Measurements from ENCODE around the gene LHFPL6. TPM values are rescaled to one million over a fixed set of nuclear protein-coding genes. Genes with fewer than 3 reads are reported as not detected.

The LHFPL6 gene
- total and polyA plus RNA-seq, 7 experiments from 2014 or later, result 0.92 TPM; not detected in 6

GRCh38 chr13:39381456-39381855 lies 221.5 kb downstream of the LHFPL6 start:
- H3K4me3 ChIP-seq (ENCODE audit: low read length), result no peak overlapping the region
- no peak overlapping the region for H3K27ac ChIP-seq (ENCODE audit: low read depth, low read length)
- peaks cover 0 to 2% (median 0%) of the 10 kb centered on the region in 11 donors for H3K9me3 Mint-ChIP-seq
- H3K36me3 ChIP-seq (ENCODE audit: control insufficient read depth in 2 of 3, insufficient read depth in 3 of 3, low read length in 3 of 3), result no peaks in the 10 kb centered on the region
- no peak overlapping the region for H3K4me3 Mint-ChIP-seq
- no peaks in the 10 kb centered on the region for H3K4me1 Mint-ChIP-seq
- ATAC-seq (no peak), DNase-seq (no peak)
- POLR2A ChIA-PET, result interaction anchor here (0.7 kb wide), 1 partner anchor 49 kb away, joined by 7 read pairs; no protein-coding TSS in a partner anchor
- peaks cover 0 to 8% (median 4%) of the 10 kb centered on the region in 5 donors for H3K27me3 Mint-ChIP-seq
- H3K27me3 ChIP-seq (ENCODE audit: control insufficient read depth in 2 of 2, insufficient read depth in 2 of 2, low read length in 2 of 2), result no peaks in the 10 kb centered on the region
- no peaks in the 10 kb centered on the region for H3K4me1 ChIP-seq (ENCODE audit: control insufficient read depth in 2 of 2, insufficient read depth in 2 of 2, low read length in 2 of 2)
- CTCF ChIA-PET, result interaction anchor here (0.6 kb wide), 1 partner anchor 182 kb away, joined by 4 read pairs; no protein-coding TSS in a partner anchor
- intact Hi-C loops (cut with micrococcal nuclease), result no loop called here
- no peaks in the 10 kb centered on the region for H3K9me3 ChIP-seq (ENCODE audit: control insufficient read depth in 2 of 3, low read length in 3 of 3)
- H3K36me3 Mint-ChIP-seq, result no peaks in the 10 kb centered on the region
- no peak overlapping the region for H3K27ac Mint-ChIP-seq

GRCh38 chr13:39379667-39380655 lies 223.0 kb downstream of the LHFPL6 start:
- intact Hi-C loops (cut with micrococcal nuclease), result no loop called here
- POLR2A ChIA-PET, result no interaction called here
- no peak overlapping the region for H3K27ac ChIP-seq (ENCODE audit: low read depth, low read length)
- H3K4me1 ChIP-seq (ENCODE audit: control insufficient read depth in 2 of 2, insufficient read depth in 2 of 2, low read length in 2 of 2), result no peaks in the 10 kb centered on the region
- H3K4me3 ChIP-seq (ENCODE audit: low read length), result no peak overlapping the region
- no peak for DNase-seq
- no peak overlapping the region for H3K27ac Mint-ChIP-seq
- H3K36me3 ChIP-seq (ENCODE audit: control insufficient read depth in 2 of 3, insufficient read depth in 3 of 3, low read length in 3 of 3), result no peaks in the 10 kb centered on the region
- H3K4me1 Mint-ChIP-seq, result no peaks in the 10 kb centered on the region
- peaks cover 0 to 2% (median 0%) of the 10 kb centered on the region in 11 donors for H3K9me3 Mint-ChIP-seq
- no peaks in the 10 kb centered on the region for H3K9me3 ChIP-seq (ENCODE audit: control insufficient read depth in 2 of 3, low read length in 3 of 3)
- H3K27me3 ChIP-seq (ENCODE audit: control insufficient read depth in 2 of 2, insufficient read depth in 2 of 2, low read length in 2 of 2), result no peaks in the 10 kb centered on the region
- H3K36me3 Mint-ChIP-seq, result no peaks in the 10 kb centered on the region
- CTCF ChIA-PET, result no interaction called here
- no peak for ATAC-seq
- peaks cover 0 to 3% (median 2%) of the 10 kb centered on the region in 5 donors for H3K27me3 Mint-ChIP-seq
- H3K4me3 Mint-ChIP-seq, result no peak overlapping the region

- Mint-ChIP-seq H3K36me3 (no peaks in the 10 kb centered on the region), H3K27ac (no peak overlapping the region)
- CTCF ChIA-PET, result no interaction called here
These were observed 223.9 kb downstream of the LHFPL6 start for GRCh38 chr13:39379118-39379517.

GRCh38 chr13:39378306-39378705 lies 224.7 kb downstream of the LHFPL6 start:
- H3K27me3 ChIP-seq (ENCODE audit: control insufficient read depth in 2 of 2, insufficient read depth in 2 of 2, low read length in 2 of 2), result no peaks in the 10 kb centered on the region
- Mint-ChIP-seq H3K4me1 (no peaks in the 10 kb centered on the region), H3K36me3 (no peaks in the 10 kb centered on the region), H3K27me3 (peaks cover 0 to 8% (median 2%) of the 10 kb centered on the region in 5 donors), H3K27ac (no peak overlapping the region), H3K9me3 (peaks cover 0 to 2% (median 0%) of the 10 kb centered on the region in 11 donors), H3K4me3 (no peak overlapping the region)
- no peaks in the 10 kb centered on the region for H3K4me1 ChIP-seq (ENCODE audit: control insufficient read depth in 2 of 2, insufficient read depth in 2 of 2, low read length in 2 of 2)
- ATAC-seq (peak; percentile 42), DNase-seq (no peak)
- H3K27ac ChIP-seq (ENCODE audit: low read depth, low read length), result no peak overlapping the region
- intact Hi-C loops (cut with micrococcal nuclease), result no loop called here
- no peak overlapping the region for H3K4me3 ChIP-seq (ENCODE audit: low read length)
- H3K36me3 ChIP-seq (ENCODE audit: control insufficient read depth in 2 of 3, insufficient read depth in 3 of 3, low read length in 3 of 3), result no peaks in the 10 kb centered on the region
- ChIA-PET POLR2A (no interaction called here), CTCF (no interaction called here)
- no peaks in the 10 kb centered on the region for H3K9me3 ChIP-seq (ENCODE audit: control insufficient read depth in 2 of 3, low read length in 3 of 3)

More at GRCh38 chr13:39379118-39379517, 223.9 kb downstream of the LHFPL6 start:
- H3K27me3 Mint-ChIP-seq, result peaks cover 0 to 4% (median 2%) of the 10 kb centered on the region in 5 donors
- H3K9me3 Mint-ChIP-seq, result peaks cover 0 to 2% (median 0%) of the 10 kb centered on the region in 11 donors
- no peak overlapping the region for H3K4me3 ChIP-seq (ENCODE audit: low read length)
- no peak overlapping the region for H3K4me3 Mint-ChIP-seq
- DNase-seq (no peak), ATAC-seq (no peak)
- intact Hi-C loops (cut with micrococcal nuclease), result no loop called here
- no peaks in the 10 kb centered on the region for H3K36me3 ChIP-seq (ENCODE audit: control insufficient read depth in 2 of 3, insufficient read depth in 3 of 3, low read length in 3 of 3)
- H3K4me1 Mint-ChIP-seq, result no peaks in the 10 kb centered on the region
- no peaks in the 10 kb centered on the region for H3K27me3 ChIP-seq (ENCODE audit: control insufficient read depth in 2 of 2, insufficient read depth in 2 of 2, low read length in 2 of 2)
- no peaks in the 10 kb centered on the region for H3K9me3 ChIP-seq (ENCODE audit: control insufficient read depth in 2 of 3, low read length in 3 of 3)
- no peaks in the 10 kb centered on the region for H3K4me1 ChIP-seq (ENCODE audit: control insufficient read depth in 2 of 2, insufficient read depth in 2 of 2, low read length in 2 of 2)
- H3K27ac ChIP-seq (ENCODE audit: low read depth, low read length), result no peak overlapping the region
- POLR2A ChIA-PET, result no interaction called here

GRCh38 chr13:39377699-39378098 lies 225.3 kb downstream of the LHFPL6 start:
- Histone ChIP-seq H3K9me3 (ENCODE audit: control insufficient read depth in 2 of 3, low read length in 3 of 3) (no peaks in the 10 kb centered on the region), H3K27me3 (ENCODE audit: control insufficient read depth in 2 of 2, insufficient read depth in 2 of 2, low read length in 2 of 2) (no peaks in the 10 kb centered on the region), H3K4me1 (ENCODE audit: control insufficient read depth in 2 of 2, insufficient read depth in 2 of 2, low read length in 2 of 2) (no peaks in the 10 kb centered on the region), H3K27ac (ENCODE audit: low read depth, low read length) (no peak overlapping the region), H3K4me3 (ENCODE audit: low read length) (no peak overlapping the region), H3K36me3 (ENCODE audit: control insufficient read depth in 2 of 3, insufficient read depth in 3 of 3, low read length in 3 of 3) (no peaks in the 10 kb centered on the region)
- Mint-ChIP-seq H3K9me3 (peaks cover 0 to 2% (median 0%) of the 10 kb centered on the region in 11 donors), H3K36me3 (no peaks in the 10 kb centered on the region), H3K27me3 (peaks cover 0 to 9% (median 2%) of the 10 kb centered on the region in 5 donors), H3K4me3 (no peak overlapping the region), H3K4me1 (no peaks in the 10 kb centered on the region), H3K27ac (no peak overlapping the region)
- DNase-seq, result no peak
- ChIA-PET CTCF (no interaction called here), POLR2A (no interaction called here)
- ATAC-seq, result no peak
- intact Hi-C loops (cut with micrococcal nuclease), result no loop called here

GRCh38 chr13:39376076-39376475 lies 226.9 kb downstream of the LHFPL6 start:
- H3K36me3 ChIP-seq (ENCODE audit: control insufficient read depth in 2 of 3, insufficient read depth in 3 of 3, low read length in 3 of 3), result no peaks in the 10 kb centered on the region
- intact Hi-C loops (cut with micrococcal nuclease), result no loop called here
- Mint-ChIP-seq H3K27ac (no peak overlapping the region), H3K36me3 (no peaks in the 10 kb centered on the region), H3K27me3 (peaks cover 0 to 14% (median 3%) of the 10 kb centered on the region in 5 donors), H3K4me3 (no peak overlapping the region), H3K9me3 (peaks cover 0 to 3% (median 0%) of the 10 kb centered on the region in 11 donors), H3K4me1 (no peaks in the 10 kb centered on the region)
- no peak overlapping the region for H3K27ac ChIP-seq (ENCODE audit: low read depth, low read length)
- no peak overlapping the region for H3K4me3 ChIP-seq (ENCODE audit: low read length)
- no peak for DNase-seq
- ChIA-PET CTCF (no interaction called here), POLR2A (no interaction called here)
- no peaks in the 10 kb centered on the region for H3K4me1 ChIP-seq (ENCODE audit: control insufficient read depth in 2 of 2, insufficient read depth in 2 of 2, low read length in 2 of 2)
- no peaks in the 10 kb centered on the region for H3K27me3 ChIP-seq (ENCODE audit: control insufficient read depth in 2 of 2, insufficient read depth in 2 of 2, low read length in 2 of 2)
- no peak for ATAC-seq
- H3K9me3 ChIP-seq (ENCODE audit: control insufficient read depth in 2 of 3, low read length in 3 of 3), result no peaks in the 10 kb centered on the region
